ENCODE results near the gene MAP3K20. TPM values are rescaled to one million over a fixed set of nuclear protein-coding genes. Genes with fewer than 3 reads are reported as not detected.

MAP3K20 gene
- total RNA-seq, 1 experiment from 2014 or later: 40.0 TPM

GRCh38 chr2:173066887-173067676 lies 8.6 kb upstream of the MAP3K20 start:
- TF ChIP-seq EZH2 (IDR thresholded peaks at IDR 0.05; ENCODE audit: borderline replicate concordance, low read depth, low read length, poor library complexity, severe bottlenecking): no peak
- Histone ChIP-seq H3K27ac (ENCODE audit: low read depth, low read length, poor library complexity, severe bottlenecking) (no peak overlapping the region), H3K4me1 (ENCODE audit: insufficient read depth, low read length, poor library complexity, severe bottlenecking) (peaks cover 18% of the 10 kb centered on the region), H3K4me3 (ENCODE audit: low read depth, low read length, poor library complexity, severe bottlenecking) (no peak overlapping the region), H3K9me3 (ENCODE audit: low read depth, low read length, poor library complexity, severe bottlenecking) (no peaks in the 10 kb centered on the region), H3K27me3 (replicated peaks; ENCODE audit: insufficient read depth, low read depth, low read length, poor library complexity) (no peaks in the 10 kb centered on the region), H3K36me3 (ENCODE audit: insufficient read depth, low read length, poor library complexity, severe bottlenecking) (no peaks in the 10 kb centered on the region)
- no TSS peak for BruUV-seq (replicated peaks)
- intact Hi-C loops (cut with micrococcal nuclease; ENCODE audit: unreplicated experiment): no loop called here
- no peak for DNase-seq (ENCODE audit: low spot score)
- ChIA-PET POLR2A (ENCODE audit: low non-redundant PET) (no interaction called here), CTCF (no interaction called here)

GRCh38 chr2:173075056-173075780 lies 428 bp upstream of the MAP3K20 start:
- no TSS peak for BruUV-seq (replicated peaks)

GRCh38 chr2:173076581-173077345 lies 1.1 kb downstream of the MAP3K20 start:
- peak; percentile 64 for DNase-seq (ENCODE audit: low spot score)
- Histone ChIP-seq H3K4me1 (ENCODE audit: insufficient read depth, low read length, poor library complexity, severe bottlenecking) (peaks cover 16% of the 10 kb centered on the region), H3K27me3 (replicated peaks; ENCODE audit: insufficient read depth, low read depth, low read length, poor library complexity) (no peaks in the 10 kb centered on the region), H3K4me3 (ENCODE audit: low read depth, low read length, poor library complexity, severe bottlenecking) (peak overlapping the region; percentile 76), H3K9me3 (ENCODE audit: low read depth, low read length, poor library complexity, severe bottlenecking) (no peaks in the 10 kb centered on the region), H3K27ac (ENCODE audit: low read depth, low read length, poor library complexity, severe bottlenecking) (peak overlapping the region; percentile 95), H3K36me3 (ENCODE audit: insufficient read depth, low read length, poor library complexity, severe bottlenecking) (no peaks in the 10 kb centered on the region)
- CTCF ChIA-PET: no interaction called here
- intact Hi-C loops (cut with micrococcal nuclease; ENCODE audit: unreplicated experiment): loop anchor here (5.0 kb wide), 2 partner anchors 49 to 131 kb away; no protein-coding TSS in a partner anchor
- BruUV-seq (replicated peaks): no TSS peak
- no peak for TF ChIP-seq CTCF (conservative IDR thresholded peaks at IDR 0.05; ENCODE audit: low read depth, low read length)
- TF ChIP-seq EZH2 (IDR thresholded peaks at IDR 0.05; ENCODE audit: borderline replicate concordance, low read depth, low read length, poor library complexity, severe bottlenecking): no peak
- POLR2A ChIA-PET (ENCODE audit: low non-redundant PET): interaction anchor here (0.6 kb wide), 1 partner anchor 1475 kb away, joined by 3 read pairs; no protein-coding TSS in a partner anchor

More at GRCh38 chr2:173075056-173075780, 428 bp upstream of the MAP3K20 start:
- Histone ChIP-seq H3K27me3 (replicated peaks; ENCODE audit: insufficient read depth, low read depth, low read length, poor library complexity) (no peaks in the 10 kb centered on the region), H3K4me1 (ENCODE audit: insufficient read depth, low read length, poor library complexity, severe bottlenecking) (peaks cover 16% of the 10 kb centered on the region), H3K4me3 (ENCODE audit: low read depth, low read length, poor library complexity, severe bottlenecking) (peak overlapping the region; percentile 76), H3K27ac (ENCODE audit: low read depth, low read length, poor library complexity, severe bottlenecking) (peak overlapping the region; percentile 95), H3K9me3 (ENCODE audit: low read depth, low read length, poor library complexity, severe bottlenecking) (no peaks in the 10 kb centered on the region), H3K36me3 (ENCODE audit: insufficient read depth, low read length, poor library complexity, severe bottlenecking) (no peaks in the 10 kb centered on the region)
- intact Hi-C loops (cut with micrococcal nuclease; ENCODE audit: unreplicated experiment): loop anchor here (5.0 kb wide), 2 partner anchors 48 to 132 kb away; no protein-coding TSS in a partner anchor
- ChIA-PET CTCF (interaction anchor here (0.7 kb wide), 1 partner anchor 76 kb away, joined by 3 read pairs; no protein-coding TSS in a partner anchor), POLR2A (ENCODE audit: low non-redundant PET) (no interaction called here)
- no peak for DNase-seq (ENCODE audit: low spot score)
- TF ChIP-seq EZH2 (IDR thresholded peaks at IDR 0.05; ENCODE audit: borderline replicate concordance, low read depth, low read length, poor library complexity, severe bottlenecking) (no peak), CTCF (conservative IDR thresholded peaks at IDR 0.05; ENCODE audit: low read depth, low read length) (no peak)

Measured in A673 (cell line).